NCI-H2171 treated with DMSO at 0.1 percent for 48 hours (cell line): ENCODE measurements around the gene ATXN1.
"Not testable (repeated sequence)": the region's sequence is repeated elsewhere in the genome, so short reads cannot be mapped to it uniquely, and the experiment has no call there.

ENCODE experiments used
- DNase-seq: peaks from one replicate; lab custom pipeline; 2025; lab: John Stamatoyannopoulos, UW

ATXN1 gene

GRCh38 chr6:16388488-16388887, 372.8 kb downstream of the ATXN1 start:
- DNase-seq, result no peak

GRCh38 chr6:16386057-16386456, 375.2 kb downstream of the ATXN1 start:
- DNase-seq, result no peak

GRCh38 chr6:16383607-16384206, 377.6 kb downstream of the ATXN1 start:
- no peak for DNase-seq

- not testable (repeated sequence) for DNase-seq
Measured at GRCh38 chr6:16381968-16382367, 379.3 kb downstream of the ATXN1 start.

GRCh38 chr6:16380220-16380809, 380.9 kb downstream of the ATXN1 start:
- no peak for DNase-seq

- not testable (repeated sequence) for DNase-seq
Measured at GRCh38 chr6:16378360-16378759, 382.9 kb downstream of the ATXN1 start.

GRCh38 chr6:16377470-16377869, 383.8 kb downstream of the ATXN1 start:
- DNase-seq, result no peak

GRCh38 chr6:16375843-16376242, 385.4 kb downstream of the ATXN1 start:
- no peak for DNase-seq

GRCh38 chr6:16375206-16375605, 386.1 kb downstream of the ATXN1 start:
- DNase-seq, result no peak

GRCh38 chr6:16374461-16375200, 386.6 kb downstream of the ATXN1 start:
- DNase-seq, result no peak

GRCh38 chr6:16374016-16374415, 387.2 kb downstream of the ATXN1 start:
- DNase-seq, result no peak

- DNase-seq, result no peak
Measured at GRCh38 chr6:16372029-16372776, 389.1 kb downstream of the ATXN1 start.

GRCh38 chr6:16371401-16371800, 389.9 kb downstream of the ATXN1 start:
- no peak for DNase-seq

- DNase-seq, result no peak
Measured at GRCh38 chr6:16370943-16371342, 390.3 kb downstream of the ATXN1 start.

GRCh38 chr6:16369989-16370388, 391.3 kb downstream of the ATXN1 start:
- DNase-seq, result no peak

- no peak for DNase-seq
Measured at GRCh38 chr6:16369140-16369745, 392.0 kb downstream of the ATXN1 start.

- DNase-seq, result no peak
Measured at GRCh38 chr6:16367571-16367970, 393.7 kb downstream of the ATXN1 start.

- DNase-seq, result no peak
Measured at GRCh38 chr6:16363749-16364148, 397.5 kb downstream of the ATXN1 start.

- no peak for DNase-seq
Measured at GRCh38 chr6:16362819-16363589, 398.3 kb downstream of the ATXN1 start.

GRCh38 chr6:16362296-16362695, 399.0 kb downstream of the ATXN1 start:
- DNase-seq, result no peak

GRCh38 chr6:16361861-16362260, 399.4 kb downstream of the ATXN1 start:
- DNase-seq, result no peak
